Sigmoid colon (tissue), 4 donors: ENCODE results near the gene UGT1A5.

Experiments
- CTCF ChIP-seq, 4 experiments: fragments of 450-650 bp in 3 of 4; fragments of 200-600 bp in 1 of 4; IDR thresholded peaks; one replicate each; pipeline ENCODE4 v1.5.1; 2016 to 2019; ENCODE audit warnings: antibody characterized with exemption in 4 of 4, mild to moderate bottlenecking in 3 of 4, moderate library complexity in 2 of 4
- EP300 ChIP-seq, 4 donors: sonication (generic); formaldehyde crosslinking; IDR thresholded peaks; one replicate each; pipeline ENCODE4 v1.6.1; 2017; ENCODE audit warnings: antibody characterized with exemption in 4 of 4
- POLR2A ChIP-seq, 2 donors: fragments of 450-650 bp; IDR thresholded peaks; one replicate each; pipeline ENCODE4 v1.6.1; 2016; ENCODE audit warnings: antibody characterized with exemption in 2 of 2, mild to moderate bottlenecking in 2 of 2, moderate library complexity in 2 of 2
- POLR2AphosphoS5 ChIP-seq, 4 donors: sonication (generic); formaldehyde crosslinking; IDR thresholded peaks; one replicate each; pipeline ENCODE4 v1.6.1; 2017; ENCODE audit warnings: antibody characterized with exemption in 4 of 4

DNA sequence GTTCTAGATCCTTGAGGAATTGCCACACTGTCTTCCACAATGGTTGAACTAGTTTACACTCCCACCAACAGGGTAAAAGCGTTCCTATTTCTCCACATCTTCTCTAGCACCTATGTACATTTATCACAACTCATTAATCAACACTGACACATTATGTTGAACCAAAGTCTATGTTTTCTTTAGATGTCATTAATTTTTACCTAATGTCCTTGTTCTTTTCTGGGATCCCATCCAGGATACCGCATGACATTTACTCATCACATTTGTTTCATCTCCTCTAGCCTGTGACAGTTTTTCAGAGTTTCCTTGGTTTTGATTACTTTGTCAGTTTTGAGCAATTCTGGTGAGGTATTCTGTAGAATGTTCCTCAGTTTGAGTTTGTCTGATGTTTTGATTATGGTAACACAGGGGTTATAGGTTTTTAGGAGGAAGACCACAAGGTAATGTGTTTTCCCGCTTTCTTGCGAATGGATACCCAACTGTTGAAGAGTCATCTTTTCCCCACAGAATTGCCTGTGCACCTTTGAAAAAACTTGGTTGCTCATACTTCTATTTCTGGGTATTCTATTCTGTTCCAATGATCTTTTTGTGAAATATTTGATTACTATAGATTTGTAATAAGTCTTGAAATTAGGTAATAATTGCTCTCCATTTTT, 44.0 kb upstream of the UGT1A5 start:
- no peak for TF ChIP-seq CTCF (IDR thresholded peaks at IDR 0.05)
- TF ChIP-seq POLR2A (IDR thresholded peaks at IDR 0.05), result no peak
- no peak for TF ChIP-seq POLR2AphosphoS5 (IDR thresholded peaks at IDR 0.05)
- no peak for TF ChIP-seq EP300 (IDR thresholded peaks at IDR 0.05)
